Retinal pigment epithelial cell (primary cell): ENCODE data around the gene C19orf73.

Experiments
- DNase-seq: peaks from one replicate; pipeline ENCODE4 v3.0.0-alpha.2; 2010; ENCODE audit warnings: low read depth
- H3K4me3 ChIP-seq: 2 replicates; pipeline ENCODE4 v1.5.1; 2011; ENCODE audit warnings: mild to moderate bottlenecking, low read length, control low read depth, moderate library complexity
- TF ChIP-seq, protein P1 (sequence below): conservative IDR thresholded peaks from 2 replicates; pipeline ENCODE4 v1.5.1; 2011; ENCODE audit warnings: low read depth, low read length, control low read depth, inconsistent platforms

C19orf73 gene

DNA sequence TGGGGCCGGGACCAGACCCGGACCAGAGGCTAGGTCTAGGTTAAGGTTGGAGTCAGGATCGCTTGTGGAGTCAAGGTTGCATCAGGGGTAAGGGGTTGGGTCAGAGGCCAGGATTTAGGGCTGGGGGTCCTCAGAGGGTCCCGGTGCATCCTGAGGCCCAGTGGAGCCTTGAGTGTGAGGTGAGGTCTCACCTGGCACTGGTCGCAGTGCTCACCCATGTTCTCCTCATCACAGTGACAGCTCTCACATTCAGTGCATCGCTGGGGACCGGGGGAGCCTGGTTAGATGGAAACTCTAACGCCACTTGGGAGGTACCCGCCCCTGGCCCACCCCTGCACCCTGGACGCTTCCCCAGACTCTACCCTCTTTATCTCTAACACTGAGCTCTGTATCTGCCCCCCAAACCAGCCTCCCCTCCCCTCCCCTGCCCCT, 33.2 kb upstream of the C19orf73 start:
- TF ChIP-seq, protein P1, sequence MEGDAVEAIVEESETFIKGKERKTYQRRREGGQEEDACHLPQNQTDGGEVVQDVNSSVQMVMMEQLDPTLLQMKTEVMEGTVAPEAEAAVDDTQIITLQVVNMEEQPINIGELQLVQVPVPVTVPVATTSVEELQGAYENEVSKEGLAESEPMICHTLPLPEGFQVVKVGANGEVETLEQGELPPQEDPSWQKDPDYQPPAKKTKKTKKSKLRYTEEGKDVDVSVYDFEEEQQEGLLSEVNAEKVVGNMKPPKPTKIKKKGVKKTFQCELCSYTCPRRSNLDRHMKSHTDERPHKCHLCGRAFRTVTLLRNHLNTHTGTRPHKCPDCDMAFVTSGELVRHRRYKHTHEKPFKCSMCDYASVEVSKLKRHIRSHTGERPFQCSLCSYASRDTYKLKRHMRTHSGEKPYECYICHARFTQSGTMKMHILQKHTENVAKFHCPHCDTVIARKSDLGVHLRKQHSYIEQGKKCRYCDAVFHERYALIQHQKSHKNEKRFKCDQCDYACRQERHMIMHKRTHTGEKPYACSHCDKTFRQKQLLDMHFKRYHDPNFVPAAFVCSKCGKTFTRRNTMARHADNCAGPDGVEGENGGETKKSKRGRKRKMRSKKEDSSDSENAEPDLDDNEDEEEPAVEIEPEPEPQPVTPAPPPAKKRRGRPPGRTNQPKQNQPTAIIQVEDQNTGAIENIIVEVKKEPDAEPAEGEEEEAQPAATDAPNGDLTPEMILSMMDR, result no peak
- no peak overlapping the region for H3K4me3 ChIP-seq
- DNase-seq, result no peak

DNA sequence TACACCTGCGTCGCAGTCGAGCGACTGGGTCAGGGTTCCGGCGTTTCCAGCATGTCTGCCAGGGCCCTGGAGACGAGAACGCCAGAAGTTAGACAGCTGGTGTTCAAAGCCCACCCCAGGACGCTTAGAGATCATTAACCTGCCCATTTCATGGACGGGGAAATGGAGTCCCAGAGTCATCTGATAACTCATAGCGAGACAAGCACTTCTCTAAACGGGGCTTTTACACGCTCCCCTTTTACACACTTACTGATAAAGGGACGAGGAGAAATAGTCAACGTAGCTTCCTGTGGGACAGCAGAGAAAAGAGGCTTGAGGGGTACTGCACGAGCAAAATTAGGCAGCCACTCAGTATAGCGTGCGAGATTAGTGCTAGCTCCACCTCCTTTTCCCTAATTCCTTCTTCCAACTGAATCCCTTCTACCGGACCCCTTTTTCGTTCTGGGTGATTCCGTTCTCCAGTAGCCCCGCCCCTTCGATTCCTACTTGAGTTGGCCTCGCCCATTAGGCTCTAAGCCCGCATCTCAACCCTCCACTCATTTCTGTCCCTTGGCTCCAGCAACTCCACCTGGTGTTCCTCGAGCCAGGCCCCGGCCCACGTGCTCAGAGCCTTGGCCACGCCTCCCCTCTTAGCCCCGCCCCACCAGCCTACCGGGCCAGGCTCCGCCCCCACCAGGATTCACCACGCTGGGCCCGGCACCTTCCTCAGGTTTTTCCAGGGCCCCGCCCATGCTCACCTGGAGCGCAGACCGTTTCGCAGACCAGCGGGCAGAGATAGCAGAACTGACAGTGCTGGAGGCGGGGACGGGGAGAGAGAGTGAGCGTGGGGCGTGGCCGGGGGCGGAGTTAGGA, 32.5 kb upstream of the C19orf73 start:
- no peak for DNase-seq
- no peak overlapping the region for H3K4me3 ChIP-seq
- TF ChIP-seq, protein P1, result no peak

DNA sequence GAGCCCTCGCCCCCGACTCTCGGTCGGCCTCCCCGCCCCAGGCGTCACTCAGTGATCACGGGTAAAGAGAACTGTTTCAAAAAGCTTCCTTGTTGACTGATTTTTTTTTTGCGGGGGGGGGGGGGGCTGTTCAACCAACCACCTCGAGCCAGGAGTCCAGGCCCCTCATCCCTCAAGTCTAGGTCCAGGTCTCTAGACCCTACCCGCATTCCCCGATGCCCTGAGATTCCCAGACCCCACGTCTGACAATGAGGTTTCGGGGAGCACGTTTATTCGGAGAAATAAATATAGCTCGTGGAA, 32.0 kb upstream of the C19orf73 start:
- H3K4me3 ChIP-seq, result peak overlapping the region; percentile 74
- TF ChIP-seq, protein P1, result no peak
- DNase-seq, result no peak

DNA sequence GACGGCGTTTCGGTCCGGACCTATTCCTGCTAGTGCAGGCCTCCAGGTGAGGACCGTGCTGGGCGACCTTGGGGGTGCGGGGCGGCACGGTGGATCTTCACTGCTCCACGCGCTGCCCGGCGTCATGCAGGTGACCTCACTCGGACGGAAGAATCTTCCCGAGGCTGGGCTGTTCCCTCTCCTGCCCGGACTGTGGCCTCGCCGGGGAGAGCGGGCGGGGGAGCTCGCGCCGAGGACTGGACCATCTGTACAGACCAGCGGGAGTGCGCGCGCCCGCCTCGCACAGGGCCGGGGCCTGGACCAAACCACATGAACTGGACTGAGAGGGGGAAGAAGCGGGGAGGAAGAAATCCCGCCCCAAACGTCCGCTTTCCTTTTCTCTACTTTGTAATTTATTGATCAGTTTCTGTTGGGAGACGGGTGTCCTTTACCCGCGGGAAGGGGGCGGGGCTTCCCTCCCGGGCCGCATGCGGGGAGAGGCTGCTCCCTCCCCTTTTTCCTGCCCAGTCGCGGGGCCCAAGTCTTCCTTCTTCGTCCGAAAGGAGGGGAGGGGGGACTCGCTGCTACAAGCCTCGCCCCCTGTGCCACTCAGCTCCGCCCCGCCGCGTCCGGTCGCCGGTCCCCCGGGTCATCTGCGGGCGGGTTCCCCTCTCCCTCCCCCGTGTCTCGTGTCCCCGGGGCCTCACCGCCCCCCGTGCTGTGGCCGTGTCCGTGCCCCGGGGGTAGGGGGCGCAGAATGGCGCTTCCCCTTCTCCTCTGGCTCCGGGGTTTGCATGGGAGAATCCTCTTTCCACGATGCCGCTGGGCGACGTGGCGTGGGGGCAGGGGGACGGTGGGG, 31.4 kb upstream of the C19orf73 start:
- DNase-seq, result no peak
- H3K4me3 ChIP-seq, result peak overlapping the region; percentile 74
- TF ChIP-seq, protein P1, result no peak

DNA sequence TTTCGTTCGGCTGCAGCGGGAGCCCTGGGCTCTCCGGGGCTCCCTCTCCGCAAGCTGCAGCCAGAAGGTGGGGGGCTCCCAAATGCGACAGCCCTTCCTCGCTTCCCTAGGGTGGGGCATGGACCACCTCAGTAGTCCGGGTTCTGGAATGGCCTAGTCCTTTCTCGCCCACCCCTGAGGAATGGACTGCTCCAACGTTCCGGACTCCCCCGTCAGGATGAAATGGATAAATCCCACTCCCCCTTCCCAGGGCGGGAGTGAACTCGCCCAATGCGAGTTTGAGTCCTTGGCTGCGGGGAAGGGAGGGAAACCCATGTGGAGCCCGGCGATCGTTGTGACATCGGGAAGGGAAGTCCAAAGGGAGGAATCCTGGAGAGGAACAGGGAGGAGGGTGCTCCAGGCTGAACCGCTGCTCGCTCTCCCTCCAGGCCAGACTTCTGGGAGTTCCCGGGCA, 30.7 kb upstream of the C19orf73 start:
- H3K4me3 ChIP-seq, result peak overlapping the region; percentile 74
- DNase-seq, result peak; percentile 58
- TF ChIP-seq, protein P1, result no peak

DNA sequence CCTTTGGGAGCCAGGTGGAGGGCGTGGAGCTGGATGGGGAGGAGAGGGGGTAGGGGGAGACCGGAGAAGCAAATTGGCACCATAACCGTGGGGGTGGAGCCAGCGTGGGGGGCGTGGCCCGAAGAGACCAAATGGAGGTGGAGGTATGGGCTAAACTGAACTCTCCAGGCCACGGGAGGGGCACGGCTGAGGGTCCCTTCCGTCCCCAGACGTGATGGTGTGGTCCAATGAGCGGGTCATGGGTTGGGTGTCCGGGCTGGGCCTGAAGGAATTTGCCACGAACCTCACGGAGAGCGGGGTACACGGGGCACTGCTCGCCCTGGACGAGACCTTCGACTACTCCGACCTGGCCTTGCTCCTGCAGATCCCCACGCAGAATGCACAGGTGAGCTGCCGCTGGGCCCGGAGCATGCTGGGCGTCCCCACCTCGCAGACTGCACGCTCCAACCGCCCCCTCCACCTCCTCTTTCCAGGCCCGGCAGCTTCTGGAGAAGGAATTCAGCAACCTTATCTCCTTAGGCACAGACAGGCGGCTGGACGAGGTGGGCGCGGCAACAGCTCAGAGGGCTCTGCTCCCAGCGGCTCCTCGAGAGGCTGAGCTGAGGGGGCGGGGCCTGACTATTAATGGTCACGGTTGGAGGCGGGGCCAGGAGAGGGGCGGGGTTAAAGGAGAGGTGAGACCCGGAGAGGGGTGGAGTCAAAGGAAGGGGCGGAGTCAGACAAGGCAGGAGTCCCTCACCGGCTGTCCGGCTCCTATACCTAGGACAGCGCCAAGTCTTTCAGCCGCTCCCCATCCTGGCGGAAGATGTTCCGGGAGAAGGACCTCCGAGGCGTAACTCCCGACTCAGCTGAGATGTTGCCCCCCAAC, 30.1 kb upstream of the C19orf73 start:
- TF ChIP-seq, protein P1, result no peak
- peak overlapping the region; percentile 74 for H3K4me3 ChIP-seq
- DNase-seq, result peak; percentile 66
